ENCODE measurements around the gene LCP2. TPM values are rescaled to one million over a fixed set of nuclear protein-coding genes. Genes with fewer than 3 reads are reported as not detected.

Gene LCP2
- total and polyA plus RNA-seq, 10 of the 15 experiments (the other 5 are each of a cell fraction or from before 2014, with no cell fraction given) = 8.0 to 50.5 (median 20.6) TPM

DNA sequence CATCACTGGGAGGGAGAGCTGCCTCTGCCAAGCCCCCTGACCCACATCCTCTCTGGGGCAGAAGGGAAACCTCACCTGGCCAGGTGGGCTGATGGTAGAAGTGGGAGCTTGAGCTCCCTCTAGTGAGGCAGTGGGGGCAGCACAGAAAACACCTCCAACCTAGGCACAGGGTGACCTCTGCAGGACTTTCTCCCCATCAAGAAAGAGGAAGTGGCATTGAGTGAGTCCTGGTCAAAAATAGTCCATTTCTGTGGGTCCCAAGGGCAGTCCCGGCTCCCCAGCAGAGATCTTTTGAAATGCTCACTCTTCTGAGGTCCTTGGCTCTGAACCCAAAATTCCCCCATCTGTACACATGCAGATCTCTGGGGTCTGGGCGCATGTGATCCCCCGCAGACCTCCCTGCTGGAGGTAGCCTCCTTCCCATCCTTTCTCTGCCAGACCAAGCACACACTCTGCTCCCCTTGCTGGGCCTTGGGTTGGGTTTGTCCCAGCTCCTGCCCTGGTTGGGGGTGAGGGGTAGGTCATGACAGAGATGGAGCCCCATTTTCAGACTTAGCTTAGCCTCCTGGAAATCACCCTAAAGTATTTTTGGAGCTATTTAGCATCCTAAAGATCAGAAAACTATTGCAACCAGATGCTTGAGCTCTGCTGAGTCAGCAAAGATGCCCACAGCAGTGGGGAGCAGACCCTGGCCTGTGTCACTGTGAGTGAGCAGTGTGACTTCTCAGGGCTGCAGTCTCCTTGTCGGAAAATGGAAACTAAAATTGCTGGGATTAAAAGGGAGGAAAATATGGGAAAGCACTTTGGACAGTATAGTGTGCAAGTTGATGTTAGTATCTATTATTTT is 41.6 kb upstream of the LCP2 start (continued):
- TF ChIP-seq, protein P1, sequence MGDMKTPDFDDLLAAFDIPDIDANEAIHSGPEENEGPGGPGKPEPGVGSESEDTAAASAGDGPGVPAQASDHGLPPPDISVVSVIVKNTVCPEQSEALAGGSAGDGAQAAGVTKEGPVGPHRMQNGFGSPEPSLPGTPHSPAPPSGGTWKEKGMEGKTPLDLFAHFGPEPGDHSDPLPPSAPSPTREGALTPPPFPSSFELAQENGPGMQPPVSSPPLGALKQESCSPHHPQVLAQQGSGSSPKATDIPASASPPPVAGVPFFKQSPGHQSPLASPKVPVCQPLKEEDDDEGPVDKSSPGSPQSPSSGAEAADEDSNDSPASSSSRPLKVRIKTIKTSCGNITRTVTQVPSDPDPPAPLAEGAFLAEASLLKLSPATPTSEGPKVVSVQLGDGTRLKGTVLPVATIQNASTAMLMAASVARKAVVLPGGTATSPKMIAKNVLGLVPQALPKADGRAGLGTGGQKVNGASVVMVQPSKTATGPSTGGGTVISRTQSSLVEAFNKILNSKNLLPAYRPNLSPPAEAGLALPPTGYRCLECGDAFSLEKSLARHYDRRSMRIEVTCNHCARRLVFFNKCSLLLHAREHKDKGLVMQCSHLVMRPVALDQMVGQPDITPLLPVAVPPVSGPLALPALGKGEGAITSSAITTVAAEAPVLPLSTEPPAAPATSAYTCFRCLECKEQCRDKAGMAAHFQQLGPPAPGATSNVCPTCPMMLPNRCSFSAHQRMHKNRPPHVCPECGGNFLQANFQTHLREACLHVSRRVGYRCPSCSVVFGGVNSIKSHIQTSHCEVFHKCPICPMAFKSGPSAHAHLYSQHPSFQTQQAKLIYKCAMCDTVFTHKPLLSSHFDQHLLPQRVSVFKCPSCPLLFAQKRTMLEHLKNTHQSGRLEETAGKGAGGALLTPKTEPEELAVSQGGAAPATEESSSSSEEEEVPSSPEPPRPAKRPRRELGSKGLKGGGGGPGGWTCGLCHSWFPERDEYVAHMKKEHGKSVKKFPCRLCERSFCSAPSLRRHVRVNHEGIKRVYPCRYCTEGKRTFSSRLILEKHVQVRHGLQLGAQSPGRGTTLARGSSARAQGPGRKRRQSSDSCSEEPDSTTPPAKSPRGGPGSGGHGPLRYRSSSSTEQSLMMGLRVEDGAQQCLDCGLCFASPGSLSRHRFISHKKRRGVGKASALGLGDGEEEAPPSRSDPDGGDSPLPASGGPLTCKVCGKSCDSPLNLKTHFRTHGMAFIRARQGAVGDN (IDR thresholded peaks at IDR 0.05) = no peak
- TF ChIP-seq STAT1 (conservative IDR thresholded peaks at IDR 0.05) = no peak
- peak; percentile 100 for TF ChIP-seq SPI1 (IDR thresholded peaks at IDR 0.05; ENCODE audit: borderline replicate concordance, insufficient read depth, low read depth, low read length)
- peak; percentile 26; the same call in 1 of the 2 replicates for TF ChIP-seq BACH1 (IDR thresholded peaks at IDR 0.05; ENCODE audit: borderline replicate concordance)
- TF ChIP-seq BHLHE40 (IDR thresholded peaks at IDR 0.05; ENCODE audit: borderline replicate concordance in 1 of 2, low read depth in 2 of 2, low read length in 1 of 2) = no peak
- peak in 1 of 2 experiments; percentile 28; a peak in 2 of 4 replicates for TF ChIP-seq ETV6 (conservative IDR thresholded peaks at IDR 0.05 in 1 of 2, IDR thresholded peaks at IDR 0.05 in 1 of 2; ENCODE audit: borderline replicate concordance in 1 of 2, low read depth in 1 of 2)
- TF ChIP-seq FOXM1 (IDR thresholded peaks at IDR 0.05; ENCODE audit: low read depth, low read length) = peak; percentile 52
- TF ChIP-seq, protein P2, sequence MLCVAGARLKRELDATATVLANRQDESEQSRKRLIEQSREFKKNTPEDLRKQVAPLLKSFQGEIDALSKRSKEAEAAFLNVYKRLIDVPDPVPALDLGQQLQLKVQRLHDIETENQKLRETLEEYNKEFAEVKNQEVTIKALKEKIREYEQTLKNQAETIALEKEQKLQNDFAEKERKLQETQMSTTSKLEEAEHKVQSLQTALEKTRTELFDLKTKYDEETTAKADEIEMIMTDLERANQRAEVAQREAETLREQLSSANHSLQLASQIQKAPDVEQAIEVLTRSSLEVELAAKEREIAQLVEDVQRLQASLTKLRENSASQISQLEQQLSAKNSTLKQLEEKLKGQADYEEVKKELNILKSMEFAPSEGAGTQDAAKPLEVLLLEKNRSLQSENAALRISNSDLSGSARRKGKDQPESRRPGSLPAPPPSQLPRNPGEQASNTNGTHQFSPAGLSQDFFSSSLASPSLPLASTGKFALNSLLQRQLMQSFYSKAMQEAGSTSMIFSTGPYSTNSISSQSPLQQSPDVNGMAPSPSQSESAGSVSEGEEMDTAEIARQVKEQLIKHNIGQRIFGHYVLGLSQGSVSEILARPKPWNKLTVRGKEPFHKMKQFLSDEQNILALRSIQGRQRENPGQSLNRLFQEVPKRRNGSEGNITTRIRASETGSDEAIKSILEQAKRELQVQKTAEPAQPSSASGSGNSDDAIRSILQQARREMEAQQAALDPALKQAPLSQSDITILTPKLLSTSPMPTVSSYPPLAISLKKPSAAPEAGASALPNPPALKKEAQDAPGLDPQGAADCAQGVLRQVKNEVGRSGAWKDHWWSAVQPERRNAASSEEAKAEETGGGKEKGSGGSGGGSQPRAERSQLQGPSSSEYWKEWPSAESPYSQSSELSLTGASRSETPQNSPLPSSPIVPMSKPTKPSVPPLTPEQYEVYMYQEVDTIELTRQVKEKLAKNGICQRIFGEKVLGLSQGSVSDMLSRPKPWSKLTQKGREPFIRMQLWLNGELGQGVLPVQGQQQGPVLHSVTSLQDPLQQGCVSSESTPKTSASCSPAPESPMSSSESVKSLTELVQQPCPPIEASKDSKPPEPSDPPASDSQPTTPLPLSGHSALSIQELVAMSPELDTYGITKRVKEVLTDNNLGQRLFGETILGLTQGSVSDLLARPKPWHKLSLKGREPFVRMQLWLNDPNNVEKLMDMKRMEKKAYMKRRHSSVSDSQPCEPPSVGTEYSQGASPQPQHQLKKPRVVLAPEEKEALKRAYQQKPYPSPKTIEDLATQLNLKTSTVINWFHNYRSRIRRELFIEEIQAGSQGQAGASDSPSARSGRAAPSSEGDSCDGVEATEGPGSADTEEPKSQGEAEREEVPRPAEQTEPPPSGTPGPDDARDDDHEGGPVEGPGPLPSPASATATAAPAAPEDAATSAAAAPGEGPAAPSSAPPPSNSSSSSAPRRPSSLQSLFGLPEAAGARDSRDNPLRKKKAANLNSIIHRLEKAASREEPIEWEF (IDR thresholded peaks at IDR 0.05; ENCODE audit: insufficient replicate concordance, low read depth, low read length) = no peak
- TF ChIP-seq IKZF1 (conservative IDR thresholded peaks at IDR 0.05) = peak; percentile 47
- peak; percentile 62; the same call in 1 of the 2 replicates for TF ChIP-seq TCF12 (IDR thresholded peaks at IDR 0.05; ENCODE audit: low read depth, low read length)
- no peak for TF ChIP-seq SMAD5 (IDR thresholded peaks at IDR 0.05; ENCODE audit: low read depth)
- TF ChIP-seq ZBED1 (IDR thresholded peaks at IDR 0.05; ENCODE audit: borderline replicate concordance) = peak; percentile 24; the same call in 1 of the 2 replicates
- TF ChIP-seq, protein P3, sequence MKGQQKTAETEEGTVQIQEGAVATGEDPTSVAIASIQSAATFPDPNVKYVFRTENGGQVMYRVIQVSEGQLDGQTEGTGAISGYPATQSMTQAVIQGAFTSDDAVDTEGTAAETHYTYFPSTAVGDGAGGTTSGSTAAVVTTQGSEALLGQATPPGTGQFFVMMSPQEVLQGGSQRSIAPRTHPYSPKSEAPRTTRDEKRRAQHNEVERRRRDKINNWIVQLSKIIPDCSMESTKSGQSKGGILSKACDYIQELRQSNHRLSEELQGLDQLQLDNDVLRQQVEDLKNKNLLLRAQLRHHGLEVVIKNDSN (IDR thresholded peaks at IDR 0.05; ENCODE audit: borderline replicate concordance, extremely low read length, insufficient read depth, low read depth, low read length) = no peak
- TF ChIP-seq ZNF24 (IDR thresholded peaks at IDR 0.05) = peak; percentile 33; the same call in 1 of the 2 replicates
- TF ChIP-seq, protein P4, sequence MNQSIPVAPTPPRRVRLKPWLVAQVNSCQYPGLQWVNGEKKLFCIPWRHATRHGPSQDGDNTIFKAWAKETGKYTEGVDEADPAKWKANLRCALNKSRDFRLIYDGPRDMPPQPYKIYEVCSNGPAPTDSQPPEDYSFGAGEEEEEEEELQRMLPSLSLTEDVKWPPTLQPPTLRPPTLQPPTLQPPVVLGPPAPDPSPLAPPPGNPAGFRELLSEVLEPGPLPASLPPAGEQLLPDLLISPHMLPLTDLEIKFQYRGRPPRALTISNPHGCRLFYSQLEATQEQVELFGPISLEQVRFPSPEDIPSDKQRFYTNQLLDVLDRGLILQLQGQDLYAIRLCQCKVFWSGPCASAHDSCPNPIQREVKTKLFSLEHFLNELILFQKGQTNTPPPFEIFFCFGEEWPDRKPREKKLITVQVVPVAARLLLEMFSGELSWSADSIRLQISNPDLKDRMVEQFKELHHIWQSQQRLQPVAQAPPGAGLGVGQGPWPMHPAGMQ (IDR thresholded peaks at IDR 0.05; ENCODE audit: borderline replicate concordance) = no peak
- peak; percentile 98 for TF ChIP-seq SMC3 (IDR thresholded peaks at IDR 0.05; ENCODE audit: borderline replicate concordance, low read length)
